OCI-LY3 (cell line): ENCODE results near the gene RBM34.

ENCODE experiments used
- H2AFZ ChIP-seq: fragments of 200-600, 300-600 bp; shearing (Covaris generic); 2 replicates; pipeline ENCODE4 v1.6.0; 2014; ENCODE audit warnings: antibody characterized with exemption, low read depth, low read length
- H3K27ac ChIP-seq: fragments of 200-600, 300-600 bp; sonication (generic); 2 replicates; pipeline ENCODE4 v1.5.1; 2014; ENCODE audit warnings: mild to moderate bottlenecking, low read length, moderate library complexity, mixed read lengths
- H3K27me3 ChIP-seq: fragments of 200-600, 300-600 bp; sonication (generic); 2 replicates; pipeline ENCODE4 v1.6.1; 2014; ENCODE audit warnings: low read depth, low read length, mixed read lengths
- H3K36me3 ChIP-seq: fragments of 200-600, 300-600 bp; sonication (generic); replicated peaks from 2 replicates; pipeline ENCODE3; 2014; ENCODE audit warnings: low read depth, low read length, mixed read lengths
- H3K4me1 ChIP-seq: fragments of 300-600, 200-600 bp; sonication (generic); 2 replicates; pipeline ENCODE4 v1.6.1; 2014; ENCODE audit warnings: low read length, mixed read lengths
- H3K4me2 ChIP-seq: fragments of 200-600, 300-600 bp; sonication (generic); 2 replicates; pipeline ENCODE4 v1.6.1; 2014; ENCODE audit warnings: low read length, mixed read lengths
- H3K4me3 ChIP-seq: fragments of 300-600, 200-600 bp; sonication (generic); 2 replicates; pipeline ENCODE4 v1.5.1; 2014; ENCODE audit warnings: antibody characterized with exemption, mild to moderate bottlenecking, low read length, moderate library complexity
- H3K79me2 ChIP-seq: fragments of 300-600, 200-600 bp; shearing (Covaris generic); 2 replicates; pipeline ENCODE4 v1.6.1; 2014; ENCODE audit warnings: mild to moderate bottlenecking, low read length, mixed read lengths
- H3K9ac ChIP-seq: fragments of 300-600, 200-600 bp; shearing (Covaris generic); 2 replicates; pipeline ENCODE4 v1.6.0; 2014; ENCODE audit warnings: mild to moderate bottlenecking, low read length, moderate library complexity
- H3K9me3 ChIP-seq: fragments of 200-600, 300-600 bp; shearing (Covaris generic); 2 replicates; pipeline ENCODE4 v1.6.1; 2014; ENCODE audit warnings: low read length, mixed read lengths; ENCODE audit not compliant: insufficient read depth
- H4K20me1 ChIP-seq: fragments of 200-600, 300-600 bp; sonication (generic); 2 replicates; pipeline ENCODE4 v1.6.1; 2016; ENCODE audit warnings: low read length, mixed read lengths; ENCODE audit not compliant: insufficient read depth
- CTCF ChIP-seq: fragments of 200-600, 300-600 bp; sonication (generic); IDR thresholded peaks from 2 replicates; pipeline ENCODE4 v1.5.1; 2014; ENCODE audit warnings: antibody characterized with exemption, low read length, low read depth
- EZH2phosphoT487 ChIP-seq: fragments of 200-600 bp; shearing (Covaris generic); IDR thresholded peaks from 2 replicates; pipeline ENCODE4 v1.6.1; 2018; ENCODE audit warnings: antibody characterized with exemption, mixed run types, low read depth

RBM34 gene

GRCh38 chr1:235105051-235106043 lies 55.7 kb downstream of the RBM34 start:
- TF ChIP-seq EZH2phosphoT487 (no peak), CTCF (no peak)
- Histone ChIP-seq H3K9me3 (no peaks in the 10 kb centered on the region), H3K4me1 (peaks cover 38% of the 10 kb centered on the region), H3K27me3 (peaks cover 8% of the 10 kb centered on the region), H3K4me3 (peak overlapping the region; percentile 71), H2AFZ (no peak overlapping the region), H3K9ac (peak overlapping the region; percentile 51; the same call in 1 of the 2 replicates), H4K20me1 (peaks cover 17% of the 10 kb centered on the region; the same call in 1 of the 2 replicates), H3K79me2 (no peaks in the 10 kb centered on the region), H3K27ac (peak overlapping the region; percentile 63), H3K4me2 (peak overlapping the region; percentile 84), H3K36me3 (peaks cover 31% of the 10 kb centered on the region)

DNA sequence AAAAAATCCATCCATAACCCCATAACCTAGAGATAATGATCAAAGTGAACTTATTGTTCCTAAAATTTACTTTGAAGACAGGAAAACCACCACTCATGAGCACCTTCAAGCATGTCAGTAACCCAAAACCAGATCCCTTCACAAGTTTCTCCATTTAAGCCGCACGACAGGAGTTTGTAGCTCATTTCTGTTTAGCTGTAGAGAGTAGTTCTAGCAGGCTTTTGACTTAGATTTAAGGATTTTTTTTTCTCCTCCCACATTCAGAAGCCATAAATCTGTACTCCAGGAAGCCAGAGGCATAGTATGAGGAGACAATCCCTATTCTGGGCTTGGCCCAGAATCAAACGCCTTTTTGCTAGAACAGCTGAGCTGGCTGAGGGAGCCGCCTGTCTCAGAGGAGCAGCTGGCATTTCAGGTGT lies 58.0 kb downstream of the RBM34 start:
- TF ChIP-seq EZH2phosphoT487 (no peak), CTCF (no peak)
- Histone ChIP-seq H3K36me3 (peaks cover 13% of the 10 kb centered on the region), H3K9ac (no peak overlapping the region), H2AFZ (no peak overlapping the region), H3K27me3 (peaks cover 8% of the 10 kb centered on the region), H3K9me3 (no peaks in the 10 kb centered on the region), H4K20me1 (peaks cover 7% of the 10 kb centered on the region; the same call in 1 of the 2 replicates), H3K4me2 (no peak overlapping the region), H3K4me1 (peaks cover 55% of the 10 kb centered on the region), H3K27ac (no peak overlapping the region), H3K79me2 (no peaks in the 10 kb centered on the region), H3K4me3 (no peak overlapping the region)

DNA sequence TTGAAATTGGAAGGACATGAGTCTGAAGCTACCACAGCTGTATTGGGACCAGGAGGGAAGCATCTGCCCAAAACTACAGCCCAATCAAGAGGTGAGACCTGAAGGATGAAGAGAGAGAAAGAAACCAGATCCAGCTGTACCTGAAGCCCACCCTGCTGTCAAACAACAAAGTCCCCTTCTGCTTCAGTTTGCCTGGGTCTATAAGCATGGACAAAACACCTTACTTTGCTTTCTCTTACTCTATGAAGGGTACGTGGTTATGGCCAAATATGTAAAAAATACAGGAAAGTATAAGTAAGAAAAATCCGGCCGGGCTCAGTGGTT lies 58.8 kb downstream of the RBM34 start:
- peaks cover 55% of the 10 kb centered on the region for H3K4me1 ChIP-seq
- peaks cover 9% of the 10 kb centered on the region for H3K36me3 ChIP-seq
- H4K20me1 ChIP-seq, result peaks cover 6% of the 10 kb centered on the region; the same call in 1 of the 2 replicates
- H2AFZ ChIP-seq, result no peak overlapping the region
- H3K79me2 ChIP-seq, result no peaks in the 10 kb centered on the region
- TF ChIP-seq CTCF (no peak), EZH2phosphoT487 (no peak)
- H3K9ac ChIP-seq, result no peak overlapping the region
- H3K4me2 ChIP-seq, result no peak overlapping the region
- no peak overlapping the region for H3K27ac ChIP-seq
- no peaks in the 10 kb centered on the region for H3K9me3 ChIP-seq
- no peak overlapping the region for H3K4me3 ChIP-seq
- H3K27me3 ChIP-seq, result peaks cover 8% of the 10 kb centered on the region

- no peaks in the 10 kb centered on the region for H3K9me3 ChIP-seq
- peaks cover 4% of the 10 kb centered on the region for H3K36me3 ChIP-seq
Observed at GRCh38 chr1:235101558-235102258, 59.3 kb downstream of the RBM34 start.

More at GRCh38 chr1:235101558-235102258, 59.3 kb downstream of the RBM34 start:
- Histone ChIP-seq H2AFZ (no peak overlapping the region), H3K4me1 (peaks cover 55% of the 10 kb centered on the region), H3K9ac (no peak overlapping the region), H3K27me3 (peaks cover 8% of the 10 kb centered on the region), H3K79me2 (no peaks in the 10 kb centered on the region), H3K27ac (no peak overlapping the region), H3K4me3 (no peak overlapping the region), H4K20me1 (0 out of 2 replicates have a peak, but pooled peaks cover under 1% of the 10 kb centered on the region), H3K4me2 (no peak overlapping the region)
- TF ChIP-seq EZH2phosphoT487 (no peak), CTCF (no peak)
